ENCODE results near the gene PRPF40B. TPM values are rescaled to one million over a fixed set of nuclear protein-coding genes. Genes with fewer than 3 reads are reported as not detected.

PRPF40B gene
- 10 to 100 TPM; 21.9 to 31.4 TPM for total RNA-seq

DNA sequence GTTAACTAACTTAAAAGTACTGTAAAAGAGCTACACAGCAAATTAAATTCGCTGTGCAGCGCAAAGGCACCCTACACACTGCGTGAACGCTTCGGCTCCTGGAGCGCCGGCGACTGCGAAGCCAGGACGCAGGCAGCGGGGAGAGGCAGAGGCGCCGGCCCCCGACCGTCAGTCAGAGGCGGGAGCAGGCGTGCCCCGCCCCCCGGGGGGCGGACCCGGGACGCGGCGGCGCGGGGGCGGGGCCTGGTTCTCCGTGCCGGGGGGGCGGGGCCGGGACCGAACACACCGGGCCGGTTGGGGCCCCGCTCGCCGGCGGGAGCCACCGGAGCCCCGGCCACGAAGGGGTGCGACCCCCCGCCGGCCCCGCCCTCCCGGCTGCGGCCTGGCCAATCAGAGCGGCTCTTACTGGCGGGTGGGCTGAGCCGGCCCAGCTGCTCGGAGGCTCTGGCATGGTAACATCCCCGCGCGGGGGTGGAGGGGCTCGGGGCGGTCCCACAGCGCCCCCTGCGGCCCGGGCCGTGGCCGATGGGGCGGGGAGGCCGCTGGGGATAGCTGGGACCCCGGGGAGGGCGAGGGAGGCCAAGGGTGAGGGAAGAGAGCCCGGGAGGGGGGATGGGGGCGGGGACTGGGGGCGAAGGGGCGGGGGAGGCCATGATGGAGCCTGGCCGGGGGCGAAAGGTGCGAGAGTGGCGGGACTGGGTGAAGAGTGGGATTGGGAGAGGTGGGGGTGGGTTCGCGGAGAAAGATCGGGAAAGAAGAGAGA lies at the start of gene PRPF40B:
TSS of gene PRPF40B (plus strand) at position 420 of the 763 bp plus-strand sequence. CDS start at position 450, 30 bp downstream.
- peak within 1 kb of the TSS; percentile 86 for H3K4me3 ChIP-seq
- peaks cover 15 to 27% of the 10 kb centered on the region in 2 donors for H3K4me1 ChIP-seq (ENCODE audit: control insufficient read depth in 1 of 2, low read depth in 2 of 2)
- TF ChIP-seq, protein P1, sequence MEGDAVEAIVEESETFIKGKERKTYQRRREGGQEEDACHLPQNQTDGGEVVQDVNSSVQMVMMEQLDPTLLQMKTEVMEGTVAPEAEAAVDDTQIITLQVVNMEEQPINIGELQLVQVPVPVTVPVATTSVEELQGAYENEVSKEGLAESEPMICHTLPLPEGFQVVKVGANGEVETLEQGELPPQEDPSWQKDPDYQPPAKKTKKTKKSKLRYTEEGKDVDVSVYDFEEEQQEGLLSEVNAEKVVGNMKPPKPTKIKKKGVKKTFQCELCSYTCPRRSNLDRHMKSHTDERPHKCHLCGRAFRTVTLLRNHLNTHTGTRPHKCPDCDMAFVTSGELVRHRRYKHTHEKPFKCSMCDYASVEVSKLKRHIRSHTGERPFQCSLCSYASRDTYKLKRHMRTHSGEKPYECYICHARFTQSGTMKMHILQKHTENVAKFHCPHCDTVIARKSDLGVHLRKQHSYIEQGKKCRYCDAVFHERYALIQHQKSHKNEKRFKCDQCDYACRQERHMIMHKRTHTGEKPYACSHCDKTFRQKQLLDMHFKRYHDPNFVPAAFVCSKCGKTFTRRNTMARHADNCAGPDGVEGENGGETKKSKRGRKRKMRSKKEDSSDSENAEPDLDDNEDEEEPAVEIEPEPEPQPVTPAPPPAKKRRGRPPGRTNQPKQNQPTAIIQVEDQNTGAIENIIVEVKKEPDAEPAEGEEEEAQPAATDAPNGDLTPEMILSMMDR (IDR thresholded peaks at IDR 0.05) = peak; percentile 53
- DNase-seq (ENCODE audit: low spot score) = peak; percentile 56
- no peaks in the 10 kb centered on the region for H3K9me3 ChIP-seq
- no peaks in the 10 kb centered on the region for H3K27me3 ChIP-seq (replicated peaks; ENCODE audit: insufficient read depth)
- H3K27ac ChIP-seq = peak within 1 kb of the TSS; percentile 74 to 81
- no peaks in the 10 kb centered on the region for H3K36me3 ChIP-seq
- peak; percentile 77 for ATAC-seq (ENCODE audit: insufficient number of reproducible peaks, low FRiP score, low read depth)

DNA sequence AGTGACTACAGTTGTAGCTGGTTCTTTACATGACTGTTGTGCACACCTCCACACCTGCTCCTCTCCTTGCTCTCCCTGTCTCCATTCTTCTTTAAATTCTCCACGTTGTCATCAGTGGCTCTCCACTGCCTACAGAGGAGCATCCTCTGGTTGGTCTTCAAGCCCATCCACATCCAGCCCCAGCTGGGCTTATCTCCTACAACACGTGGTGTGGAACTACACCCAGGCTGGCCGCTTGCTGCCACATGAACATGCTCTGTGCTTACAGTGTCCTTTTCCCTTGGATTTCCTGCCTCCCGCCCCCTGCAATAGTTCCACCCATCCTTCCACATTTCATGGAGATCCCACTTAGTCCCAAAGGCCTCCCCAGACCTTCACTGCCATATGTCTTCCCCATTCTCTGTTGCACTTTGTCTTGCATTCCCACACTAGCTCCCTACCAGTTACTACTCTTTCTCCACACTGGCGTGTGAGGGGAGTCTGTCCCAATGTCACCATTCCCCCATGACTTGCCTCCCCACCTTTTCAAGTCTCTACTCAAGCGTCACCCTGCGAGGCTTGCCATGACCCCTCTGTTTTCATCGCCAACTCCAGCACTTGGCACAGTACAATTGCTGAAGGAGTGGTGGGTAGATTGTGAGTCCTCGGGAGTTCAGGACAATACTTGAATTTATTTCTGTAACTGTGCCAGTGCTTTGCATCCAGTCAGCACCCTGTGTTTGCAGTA lies 45.6 kb upstream of the PRPF40B start:
- no peaks in the 10 kb centered on the region for H3K9me3 ChIP-seq
- TF ChIP-seq, protein P1 (IDR thresholded peaks at IDR 0.05) = no peak
- H3K4me3 ChIP-seq = no peak overlapping the region
- H3K27me3 ChIP-seq (replicated peaks; ENCODE audit: insufficient read depth) = no peaks in the 10 kb centered on the region
- H3K4me1 ChIP-seq (ENCODE audit: control insufficient read depth in 1 of 2, low read depth in 2 of 2) = peaks cover 0 to 1% of the 10 kb centered on the region in 2 donors
- ATAC-seq (ENCODE audit: insufficient number of reproducible peaks, low FRiP score, low read depth) (no peak), DNase-seq (ENCODE audit: low spot score) (no peak)
- no peak overlapping the region for H3K27ac ChIP-seq
- H3K36me3 ChIP-seq = no peaks in the 10 kb centered on the region

DNA sequence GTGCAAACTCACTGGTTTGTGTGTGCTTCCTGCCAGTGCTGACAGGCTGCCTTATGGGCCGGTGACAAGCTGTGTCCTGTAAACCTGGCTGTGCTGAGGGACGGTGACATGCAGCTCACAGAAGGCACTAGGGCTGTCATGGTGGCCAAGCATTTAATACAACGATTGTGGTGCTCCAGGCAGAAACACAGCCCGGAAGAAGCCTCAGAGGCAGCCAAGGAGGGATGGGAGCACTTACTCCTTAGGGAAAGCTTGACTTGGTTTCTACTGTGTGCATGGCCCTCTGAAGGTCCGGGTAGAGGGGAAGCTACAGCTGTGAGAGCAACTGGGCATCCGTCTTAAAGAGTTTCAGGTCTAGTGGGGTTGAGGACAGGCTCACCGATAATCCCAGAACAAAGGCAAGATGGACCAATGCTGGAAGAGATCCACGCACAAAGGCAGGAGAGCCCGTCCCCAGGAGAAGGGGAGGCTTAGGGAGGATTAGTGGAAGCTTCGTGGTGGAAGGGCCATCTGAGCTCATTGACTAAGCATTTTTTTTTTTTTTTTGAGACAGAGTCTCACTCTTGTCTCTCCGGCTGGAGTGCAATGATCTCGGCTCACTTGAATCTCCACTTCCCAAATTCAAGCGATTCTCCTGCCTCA lies 44.8 kb upstream of the PRPF40B start:
- Histone ChIP-seq H3K4me3 (no peak overlapping the region), H3K27me3 (replicated peaks; ENCODE audit: insufficient read depth) (no peaks in the 10 kb centered on the region), H3K36me3 (no peaks in the 10 kb centered on the region), H3K4me1 (ENCODE audit: control insufficient read depth in 1 of 2, low read depth in 2 of 2) (peaks cover 0 to 3% of the 10 kb centered on the region in 2 donors), H3K27ac (no peak overlapping the region), H3K9me3 (no peaks in the 10 kb centered on the region)
- ATAC-seq (ENCODE audit: insufficient number of reproducible peaks, low FRiP score, low read depth) = no peak
- DNase-seq (ENCODE audit: low spot score) = no peak
- TF ChIP-seq, protein P1 (IDR thresholded peaks at IDR 0.05) = no peak

DNA sequence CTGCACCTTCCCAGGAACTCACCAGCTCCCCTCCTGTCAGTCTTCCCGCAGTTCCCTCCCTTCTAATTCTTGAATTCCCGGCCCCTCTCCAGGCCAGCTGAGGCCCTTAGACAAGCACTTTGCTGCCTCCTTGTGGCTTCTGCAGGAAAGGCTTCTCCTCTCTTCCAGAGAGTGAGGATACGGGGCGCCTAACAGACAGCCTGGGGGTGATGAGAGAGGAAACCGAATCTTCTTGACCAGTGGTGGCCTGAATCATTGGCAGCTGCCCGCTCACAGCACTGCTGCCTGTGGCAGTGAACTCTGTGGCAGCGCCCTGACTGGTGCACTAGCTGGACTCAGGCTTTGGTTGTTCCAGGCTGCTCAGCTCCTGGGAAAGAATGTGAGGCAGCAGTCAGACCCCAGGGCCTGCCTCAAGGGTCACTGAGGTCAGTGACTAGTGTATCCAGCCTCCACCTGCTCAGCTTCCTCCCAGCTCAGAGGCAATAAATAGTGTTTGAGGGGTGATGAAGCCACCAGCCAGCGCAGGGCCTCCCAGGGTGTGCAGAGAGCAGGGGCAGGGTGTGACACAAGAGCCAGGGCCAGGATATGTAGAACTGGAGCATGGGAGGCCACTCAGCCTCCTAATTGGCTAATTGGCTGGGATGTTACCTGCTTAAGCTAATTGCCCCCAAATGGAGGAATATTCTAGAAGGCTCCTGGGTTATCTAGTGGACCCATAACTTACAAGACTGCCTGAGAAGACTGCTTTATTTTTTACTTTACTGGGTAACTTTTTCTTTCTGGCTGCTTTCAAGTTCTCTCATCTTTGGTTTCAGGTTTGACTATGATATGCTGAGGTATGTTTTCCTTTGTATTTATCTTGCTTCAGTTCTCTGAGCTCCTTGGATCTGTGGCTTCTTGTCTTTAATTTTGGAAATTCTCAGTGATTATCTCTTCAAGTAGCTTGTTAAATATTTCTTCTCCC lies 42.5 kb upstream of the PRPF40B start:
- no peak for ATAC-seq (ENCODE audit: insufficient number of reproducible peaks, low FRiP score, low read depth)
- DNase-seq (ENCODE audit: low spot score) = no peak
- Histone ChIP-seq H3K27me3 (replicated peaks; ENCODE audit: insufficient read depth) (no peaks in the 10 kb centered on the region), H3K36me3 (no peaks in the 10 kb centered on the region), H3K4me1 (ENCODE audit: control insufficient read depth in 1 of 2, low read depth in 2 of 2) (peaks cover 0 to 3% of the 10 kb centered on the region in 2 donors), H3K27ac (no peak overlapping the region), H3K4me3 (no peak overlapping the region), H3K9me3 (no peaks in the 10 kb centered on the region)
- TF ChIP-seq, protein P1 (IDR thresholded peaks at IDR 0.05) = peak; percentile 60
